Right lobe of liver (tissue), 4 donors: Measurements from ENCODE around the gene MTHFR.

ENCODE experiments used
- POLR2A ChIP-seq: fragments of 450-650 bp; IDR thresholded peaks from one replicate; pipeline ENCODE4 v1.6.1; 2017; ENCODE audit warnings: antibody characterized with exemption, mild to moderate bottlenecking
- TF ChIP-seq, protein P1 (sequence below), 4 donors: fragments of 200-600 bp in 3 of 4; fragments of 450-650 bp in 1 of 4; IDR thresholded peaks; one replicate each; pipeline versions ENCODE4 v1.5.1 to v1.8.0; 2016 to 2022; ENCODE audit warnings: antibody characterized with exemption in 4 of 4, mild to moderate bottlenecking in 2 of 4
- donor health status: DM: no; HTN: no; CAD: no.
- donor health status: DM: no; HTN: no; CAD: no.
- donor health status: DM: no; HTN: yes; CAD: no.

DNA sequence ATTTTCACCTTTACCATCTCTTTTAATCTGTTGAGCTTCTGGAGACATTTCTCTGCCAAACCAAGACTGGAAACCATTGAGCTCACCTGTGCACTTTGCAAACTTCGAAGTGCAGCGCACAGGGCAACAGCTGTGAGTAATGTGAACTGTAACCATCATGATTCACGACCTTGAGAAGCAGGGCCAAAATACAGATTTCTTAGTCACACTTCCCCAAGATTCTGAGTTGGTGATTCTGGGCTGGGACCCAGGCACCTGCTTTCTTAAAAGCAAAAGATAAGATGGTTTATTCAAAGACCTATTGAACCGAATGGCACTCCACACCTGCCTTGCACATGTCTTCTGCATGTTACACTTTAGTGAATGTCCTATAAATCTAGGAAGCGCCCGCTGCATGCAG is 59.7 kb downstream of the MTHFR start:
- TF ChIP-seq, protein P1, sequence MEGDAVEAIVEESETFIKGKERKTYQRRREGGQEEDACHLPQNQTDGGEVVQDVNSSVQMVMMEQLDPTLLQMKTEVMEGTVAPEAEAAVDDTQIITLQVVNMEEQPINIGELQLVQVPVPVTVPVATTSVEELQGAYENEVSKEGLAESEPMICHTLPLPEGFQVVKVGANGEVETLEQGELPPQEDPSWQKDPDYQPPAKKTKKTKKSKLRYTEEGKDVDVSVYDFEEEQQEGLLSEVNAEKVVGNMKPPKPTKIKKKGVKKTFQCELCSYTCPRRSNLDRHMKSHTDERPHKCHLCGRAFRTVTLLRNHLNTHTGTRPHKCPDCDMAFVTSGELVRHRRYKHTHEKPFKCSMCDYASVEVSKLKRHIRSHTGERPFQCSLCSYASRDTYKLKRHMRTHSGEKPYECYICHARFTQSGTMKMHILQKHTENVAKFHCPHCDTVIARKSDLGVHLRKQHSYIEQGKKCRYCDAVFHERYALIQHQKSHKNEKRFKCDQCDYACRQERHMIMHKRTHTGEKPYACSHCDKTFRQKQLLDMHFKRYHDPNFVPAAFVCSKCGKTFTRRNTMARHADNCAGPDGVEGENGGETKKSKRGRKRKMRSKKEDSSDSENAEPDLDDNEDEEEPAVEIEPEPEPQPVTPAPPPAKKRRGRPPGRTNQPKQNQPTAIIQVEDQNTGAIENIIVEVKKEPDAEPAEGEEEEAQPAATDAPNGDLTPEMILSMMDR (IDR thresholded peaks at IDR 0.05): no peak
- no peak for TF ChIP-seq POLR2A
